ENCODE results near the gene CNDP2.

DNA sequence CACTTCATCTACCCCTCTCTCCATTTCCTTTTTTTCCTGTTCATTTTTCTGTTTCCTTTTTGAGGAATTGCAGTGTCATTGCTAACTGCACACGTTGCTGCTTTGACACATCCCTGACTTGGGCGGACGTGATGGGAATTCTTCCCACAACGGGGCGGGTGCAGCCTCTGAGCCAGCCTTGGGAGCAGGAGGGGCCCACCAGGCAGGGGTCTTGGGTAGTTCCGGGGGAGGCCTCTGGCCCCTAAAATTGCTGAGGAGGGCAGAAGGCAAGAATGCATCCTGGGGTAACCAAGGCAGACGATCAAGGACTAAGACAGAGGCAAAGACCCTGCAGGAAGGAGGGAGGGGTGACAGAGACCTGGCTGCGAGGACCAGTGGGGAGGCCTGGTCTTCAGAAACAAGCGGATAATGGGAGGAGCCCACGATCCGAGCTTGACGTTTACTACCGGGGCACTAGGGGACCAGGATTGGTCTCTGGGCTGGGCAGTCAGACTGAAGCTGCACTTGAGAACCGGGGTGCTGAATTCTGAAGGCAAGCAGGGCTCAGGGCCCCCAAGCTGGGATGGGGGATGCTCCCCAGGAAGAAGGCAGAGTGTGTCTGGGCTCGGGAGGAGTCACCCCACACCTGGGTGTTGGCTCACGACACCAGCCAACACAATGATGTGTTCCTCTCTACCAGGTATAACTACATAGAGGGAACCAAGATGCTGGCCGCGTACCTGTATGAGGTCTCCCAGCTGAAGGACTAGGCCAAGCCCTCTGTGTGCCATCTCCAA, 23.3 kb downstream of the CNDP2 start:
- TF ChIP-seq, protein P1, sequence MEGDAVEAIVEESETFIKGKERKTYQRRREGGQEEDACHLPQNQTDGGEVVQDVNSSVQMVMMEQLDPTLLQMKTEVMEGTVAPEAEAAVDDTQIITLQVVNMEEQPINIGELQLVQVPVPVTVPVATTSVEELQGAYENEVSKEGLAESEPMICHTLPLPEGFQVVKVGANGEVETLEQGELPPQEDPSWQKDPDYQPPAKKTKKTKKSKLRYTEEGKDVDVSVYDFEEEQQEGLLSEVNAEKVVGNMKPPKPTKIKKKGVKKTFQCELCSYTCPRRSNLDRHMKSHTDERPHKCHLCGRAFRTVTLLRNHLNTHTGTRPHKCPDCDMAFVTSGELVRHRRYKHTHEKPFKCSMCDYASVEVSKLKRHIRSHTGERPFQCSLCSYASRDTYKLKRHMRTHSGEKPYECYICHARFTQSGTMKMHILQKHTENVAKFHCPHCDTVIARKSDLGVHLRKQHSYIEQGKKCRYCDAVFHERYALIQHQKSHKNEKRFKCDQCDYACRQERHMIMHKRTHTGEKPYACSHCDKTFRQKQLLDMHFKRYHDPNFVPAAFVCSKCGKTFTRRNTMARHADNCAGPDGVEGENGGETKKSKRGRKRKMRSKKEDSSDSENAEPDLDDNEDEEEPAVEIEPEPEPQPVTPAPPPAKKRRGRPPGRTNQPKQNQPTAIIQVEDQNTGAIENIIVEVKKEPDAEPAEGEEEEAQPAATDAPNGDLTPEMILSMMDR (IDR thresholded peaks at IDR 0.05): no peak
- no peak for TF ChIP-seq EZH2 (IDR thresholded peaks at IDR 0.05; ENCODE audit: borderline replicate concordance, insufficient read depth, low read depth, low read length, poor library complexity, severe bottlenecking)

All from B cell (primary cell).